Measurements from ENCODE around the gene SH2D6.

GRCh38 chr2:85438201-85439024 is 19.9 kb downstream of the SH2D6 start:
- no peak for TF ChIP-seq REST (IDR thresholded peaks at IDR 0.05)
- no peak for TF ChIP-seq CTCF (IDR thresholded peaks at IDR 0.05)
- TF ChIP-seq E2F6 (IDR thresholded peaks at IDR 0.05; ENCODE audit: borderline replicate concordance, low read depth) = no peak; the same call in 1 of the 2 replicates
- no peak for TF ChIP-seq PBX3 (IDR thresholded peaks at IDR 0.05)
- no peak for TF ChIP-seq RFX5 (IDR thresholded peaks at IDR 0.05)
- TF ChIP-seq MAX (IDR thresholded peaks at IDR 0.05) = 0 out of 2 replicates have a peak, but pooled peaks have one; percentile 11
- TF ChIP-seq KDM1A (IDR thresholded peaks at IDR 0.05; ENCODE audit: low read depth) = no peak
- TF ChIP-seq ZNF302 (CRISPR knock-in tag; IDR thresholded peaks at IDR 0.05) = no peak
- TF ChIP-seq ESRRA (IDR thresholded peaks at IDR 0.05; ENCODE audit: borderline replicate concordance, low read length) = no peak
- no peak for TF ChIP-seq HDAC2 (IDR thresholded peaks at IDR 0.05)
